GM12878 (cell line): ENCODE measurements around the gene AURKA.

ENCODE experiments used
- BHLHE40 ChIP-seq, 2 experiments: fragments of 450-650 bp in 1 of 2; IDR thresholded peaks; 2 replicates each; pipeline ENCODE4 v1.6.1; 2011 to 2017; ENCODE audit warnings: low read depth in 2 of 2, borderline replicate concordance in 1 of 2, improper control_type of control experiment in 1 of 2, low read length in 1 of 2, mild to moderate bottlenecking in 1 of 2
- CHD1 ChIP-seq: IDR thresholded peaks from 2 replicates; pipeline ENCODE4 v1.6.1; 2012; ENCODE audit warnings: low read depth, low read length, improper control_type of control experiment
- CHD2 ChIP-seq: IDR thresholded peaks from 2 replicates; pipeline ENCODE4 v1.6.1; 2011; ENCODE audit warnings: low read depth, low read length, improper control_type of control experiment, borderline replicate concordance
- CREB1 ChIP-seq: IDR thresholded peaks from 2 replicates; pipeline ENCODE4 v1.6.1; 2012; ENCODE audit warnings: low read depth, mild to moderate bottlenecking, inconsistent platforms
- CTCF ChIP-seq, 3 experiments: IDR thresholded peaks in 2 of 3; conservative IDR thresholded peaks in 1 of 3; 2 replicates each; pipeline ENCODE4 v1.5.1; 2011; ENCODE audit warnings: low read depth in 3 of 3, low read length in 3 of 3, mild to moderate bottlenecking in 3 of 3, control low read depth in 2 of 3, moderate library complexity in 2 of 3, inconsistent platforms in 1 of 3, mixed read lengths in 1 of 3; ENCODE audit not compliant: control insufficient read depth in 2 of 3, insufficient read depth in 1 of 3; ENCODE audit errors: extremely low read depth in 1 of 3
- KDM1A ChIP-seq: fragments of 200-600 bp; sonication (generic); IDR thresholded peaks from 2 replicates; pipeline ENCODE4 v1.6.1; 2016; ENCODE audit warnings: borderline replicate concordance
- MAX ChIP-seq: IDR thresholded peaks from 2 replicates; pipeline ENCODE4 v1.6.1; 2012; ENCODE audit warnings: low read depth, low read length, improper control_type of control experiment
- MTA3 ChIP-seq: IDR thresholded peaks from 2 replicates; pipeline ENCODE4 v1.6.1; 2012; ENCODE audit warnings: low read length, inconsistent platforms, borderline replicate concordance
- POLR2AphosphoS5 ChIP-seq: IDR thresholded peaks from 2 replicates; pipeline ENCODE4 v1.6.1; 2011; ENCODE audit warnings: mild to moderate bottlenecking, low read length, inconsistent platforms
- REST ChIP-seq: IDR thresholded peaks from 2 replicates; pipeline ENCODE4 v1.6.1; 2012; ENCODE audit warnings: mild to moderate bottlenecking, low read depth, low read length
- SPI1 ChIP-seq: IDR thresholded peaks from 2 replicates; pipeline ENCODE4 v1.6.1; 2011; ENCODE audit warnings: low read depth, mild to moderate bottlenecking, low read length, moderate library complexity, borderline replicate concordance; ENCODE audit not compliant: insufficient read depth
- USF2 ChIP-seq: IDR thresholded peaks from 2 replicates; pipeline ENCODE4 v1.6.1; 2011; ENCODE audit warnings: low read depth, low read length, improper control_type of control experiment, borderline replicate concordance

GRCh38 chr20:56393653-56394052, 1.6 kb upstream of the AURKA start:
- TF ChIP-seq REST, result no peak
- TF ChIP-seq MTA3, result no peak
- no peak for TF ChIP-seq USF2
- no peak for TF ChIP-seq CREB1
- no peak for TF ChIP-seq KDM1A
- TF ChIP-seq BHLHE40 (IDR thresholded peaks at IDR 0.05; ENCODE audit: borderline replicate concordance in 1 of 2, low read depth in 2 of 2, low read length in 1 of 2), result no peak
- no peak for TF ChIP-seq CHD2
- TF ChIP-seq CTCF (IDR thresholded peaks at IDR 0.05 in 2 of 3, conservative IDR thresholded peaks at IDR 0.05 in 1 of 3; ENCODE audit: control insufficient read depth in 2 of 3, extremely low read depth in 1 of 3, insufficient read depth in 1 of 3, low read depth in 3 of 3, low read length in 3 of 3), result no peak
- no peak for TF ChIP-seq POLR2AphosphoS5
- TF ChIP-seq MAX, result no peak
- TF ChIP-seq CHD1, result no peak
- no peak for TF ChIP-seq SPI1
